ENCODE measurements around the gene NUP42. TPM values are rescaled to one million over a fixed set of nuclear protein-coding genes. Genes with fewer than 3 reads are reported as not detected.
A peak's percentile ranks its signal among the peaks of the same experiment; 100 is the strongest.

The NUP42 gene
- total RNA-seq, 1 donor from 2014 or later, result 16.3 TPM

DNA sequence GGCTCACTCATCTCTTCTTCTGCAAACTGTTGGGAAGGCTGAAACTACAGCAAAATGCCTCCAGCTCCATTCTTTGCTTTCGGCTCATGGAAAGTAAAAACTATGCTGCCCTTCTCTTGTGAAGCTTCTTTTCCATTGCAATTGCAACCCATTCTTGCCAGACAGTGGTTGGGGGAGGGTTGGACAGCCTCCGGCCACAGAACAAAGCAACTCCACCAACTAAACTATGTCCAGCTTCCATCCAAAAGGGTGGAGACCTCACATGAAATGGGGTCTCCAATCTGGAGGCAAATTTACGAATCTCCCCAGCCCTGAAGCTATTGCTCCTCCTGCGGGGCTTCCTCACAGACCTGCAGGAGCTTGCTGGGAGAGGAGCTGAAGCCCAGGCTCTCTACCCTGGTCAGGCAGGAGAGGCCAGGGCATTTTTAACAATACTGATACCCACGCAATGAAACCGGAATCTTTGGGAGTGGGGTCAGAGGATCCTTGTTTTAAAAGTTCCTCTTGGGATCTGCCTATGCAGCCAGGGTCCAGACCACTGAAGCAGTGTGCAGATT, 65.3 kb downstream of the NUP42 start:
- Histone ChIP-seq H3K4me3 (ENCODE audit: low read depth, low read length) (peak overlapping the region; percentile 25), H3K36me3 (ENCODE audit: control insufficient read depth, insufficient read depth, low read length) (no peaks in the 10 kb centered on the region), H3K27me3 (ENCODE audit: control insufficient read depth, insufficient read depth, low read length) (peaks cover 20% of the 10 kb centered on the region)
- no peak for FAIRE-seq
- TF ChIP-seq, protein P1, sequence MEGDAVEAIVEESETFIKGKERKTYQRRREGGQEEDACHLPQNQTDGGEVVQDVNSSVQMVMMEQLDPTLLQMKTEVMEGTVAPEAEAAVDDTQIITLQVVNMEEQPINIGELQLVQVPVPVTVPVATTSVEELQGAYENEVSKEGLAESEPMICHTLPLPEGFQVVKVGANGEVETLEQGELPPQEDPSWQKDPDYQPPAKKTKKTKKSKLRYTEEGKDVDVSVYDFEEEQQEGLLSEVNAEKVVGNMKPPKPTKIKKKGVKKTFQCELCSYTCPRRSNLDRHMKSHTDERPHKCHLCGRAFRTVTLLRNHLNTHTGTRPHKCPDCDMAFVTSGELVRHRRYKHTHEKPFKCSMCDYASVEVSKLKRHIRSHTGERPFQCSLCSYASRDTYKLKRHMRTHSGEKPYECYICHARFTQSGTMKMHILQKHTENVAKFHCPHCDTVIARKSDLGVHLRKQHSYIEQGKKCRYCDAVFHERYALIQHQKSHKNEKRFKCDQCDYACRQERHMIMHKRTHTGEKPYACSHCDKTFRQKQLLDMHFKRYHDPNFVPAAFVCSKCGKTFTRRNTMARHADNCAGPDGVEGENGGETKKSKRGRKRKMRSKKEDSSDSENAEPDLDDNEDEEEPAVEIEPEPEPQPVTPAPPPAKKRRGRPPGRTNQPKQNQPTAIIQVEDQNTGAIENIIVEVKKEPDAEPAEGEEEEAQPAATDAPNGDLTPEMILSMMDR (IDR thresholded peaks at IDR 0.05; ENCODE audit: insufficient read depth, low read length, severe bottlenecking), result no peak
- no peak for DNase-seq (ENCODE audit: low read depth)

DNA sequence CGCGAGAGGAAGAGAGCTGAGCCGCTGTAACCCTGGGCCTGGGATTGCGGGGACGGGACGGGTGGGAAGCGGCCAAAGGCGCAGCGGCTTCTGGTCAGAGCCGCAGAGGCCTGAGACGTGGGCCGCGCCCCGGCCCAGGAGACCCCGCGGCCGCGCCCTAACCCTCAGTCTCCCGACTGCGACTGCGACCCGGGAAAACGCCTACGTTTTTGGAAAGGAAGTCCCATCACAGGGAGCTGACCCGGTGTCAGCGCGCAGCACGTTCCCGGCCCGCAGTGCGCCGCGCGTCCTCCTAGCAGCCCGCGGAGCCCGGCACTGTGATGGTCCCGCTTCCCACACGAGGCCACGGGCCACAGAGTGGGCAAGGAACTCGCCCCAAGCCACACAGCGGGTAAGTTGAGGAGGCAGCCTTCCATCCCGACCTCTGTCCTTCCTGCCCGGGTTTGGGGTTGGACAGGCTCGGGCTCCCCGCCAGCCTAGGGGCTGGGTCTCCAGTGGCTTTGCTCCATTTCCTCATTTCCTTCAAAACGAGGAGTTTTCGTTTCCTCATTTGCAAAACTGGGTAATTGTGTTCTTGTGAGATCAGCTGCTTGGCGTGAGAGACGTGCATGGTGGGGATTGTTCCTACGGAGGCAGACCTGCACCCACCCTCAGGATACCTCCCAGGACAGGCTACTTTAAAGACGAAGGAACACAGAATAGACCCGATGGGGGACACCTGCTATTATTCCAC, 65.9 kb downstream of the NUP42 start:
- DNase-seq (ENCODE audit: low read depth) (no peak), FAIRE-seq (peak; percentile 58)
- H3K27me3 ChIP-seq (ENCODE audit: control insufficient read depth, insufficient read depth, low read length), result peaks cover 20% of the 10 kb centered on the region
- peak overlapping the region; percentile 25 for H3K4me3 ChIP-seq (ENCODE audit: low read depth, low read length)
- no peaks in the 10 kb centered on the region for H3K36me3 ChIP-seq (ENCODE audit: control insufficient read depth, insufficient read depth, low read length)
- TF ChIP-seq, protein P1 (IDR thresholded peaks at IDR 0.05; ENCODE audit: insufficient read depth, low read length, severe bottlenecking), result no peak

DNA sequence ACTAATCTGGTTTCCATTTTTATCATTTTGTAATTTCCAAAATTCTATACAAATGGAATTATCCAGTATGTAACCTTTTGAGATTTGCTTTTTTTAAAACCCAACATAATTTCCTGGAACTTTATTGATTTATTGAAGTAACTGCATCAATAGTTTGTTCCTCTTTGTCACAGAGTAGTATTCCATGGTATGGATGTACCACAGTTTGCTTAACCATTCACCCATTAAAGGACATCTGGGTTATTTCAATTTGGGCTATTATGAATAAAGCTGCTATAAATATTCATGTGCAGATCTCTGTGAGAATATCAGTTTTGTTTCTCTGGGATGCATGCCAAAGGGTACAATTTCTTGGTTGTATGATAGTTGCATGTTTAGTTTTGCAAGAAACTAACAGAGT, 67.6 kb downstream of the NUP42 start:
- DNase-seq (ENCODE audit: low read depth), result no peak

More for the DNA sequence above, 67.6 kb downstream of the NUP42 start:
- Histone ChIP-seq H3K27me3 (ENCODE audit: control insufficient read depth, insufficient read depth, low read length) (peaks cover 22% of the 10 kb centered on the region), H3K4me3 (ENCODE audit: low read depth, low read length) (no peak overlapping the region), H3K36me3 (ENCODE audit: control insufficient read depth, insufficient read depth, low read length) (no peaks in the 10 kb centered on the region)
- no peak for FAIRE-seq
- TF ChIP-seq, protein P1 (IDR thresholded peaks at IDR 0.05; ENCODE audit: insufficient read depth, low read length, severe bottlenecking), result no peak

Other genes with a start within 250 kb of the NUP42 start
- gene HYCC1, start 167.9 kb upstream of the NUP42 start, total RNA-seq, result 19.7 and 20.5 TPM in 2 replicates
- gene KLHL7, start 76.3 kb upstream of the NUP42 start, total RNA-seq, result 20.8 and 28.7 TPM in 2 replicates
- 13.4 and 57.0 TPM in 2 replicates for gene GPNMB, start 64.7 kb downstream of the NUP42 start, total RNA-seq
- gene MALSU1, start 117.3 kb downstream of the NUP42 start, total RNA-seq, result 61.6 and 81.5 TPM in 2 replicates

All from bronchial epithelial cell (primary cell).